Right renal pelvis (tissue), 4 donors: Measurements from ENCODE around the gene APCDD1L. TPM values are rescaled to one million over a fixed set of nuclear protein-coding genes. Genes with fewer than 3 reads are reported as not detected.
"Not testable (repeated sequence)": the region's sequence is repeated elsewhere in the genome, so short reads cannot be mapped to it uniquely, and the experiment has no call there.

Experiments
- DNase-seq, 4 donors: peaks; one replicate each; pipeline ENCODE4 v3.0.0-alpha.2; 2013; ENCODE audit warnings: low read depth in 4 of 4, low spot score in 3 of 4, missing footprints in 1 of 4
- polyA plus RNA-seq, 4 donors: library from polyadenylated mRNA; unstranded; fragments of 120-200 nt; gene quantifications; one replicate each; pipeline ENCODE4 v1.2.1, GENCODE V29; 2013; ENCODE audit not compliant: insufficient read length in 4 of 4

Gene APCDD1L
- polyA plus RNA-seq, 4 donors = 10.2 to 16.4 (median 14.0) TPM

GRCh38 chr20:58446960-58447265 lies 68.3 kb downstream of the APCDD1L start:
- no peak for DNase-seq

- no peak for DNase-seq
Measured at GRCh38 chr20:58446264-58446959, 68.8 kb downstream of the APCDD1L start.

GRCh38 chr20:58444746-58445255 lies 70.4 kb downstream of the APCDD1L start:
- no peak for DNase-seq

GRCh38 chr20:58441723-58442122 lies 73.5 kb downstream of the APCDD1L start:
- DNase-seq = no peak

GRCh38 chr20:58440021-58440767 lies 75.0 kb downstream of the APCDD1L start:
- no peak for DNase-seq

GRCh38 chr20:58438970-58439808 lies 76.0 kb downstream of the APCDD1L start:
- no peak for DNase-seq

- DNase-seq = no peak
Measured at GRCh38 chr20:58436868-58437645, 78.1 kb downstream of the APCDD1L start.

- no peak for DNase-seq
Measured at GRCh38 chr20:58435237-58435636, 80.0 kb downstream of the APCDD1L start.

GRCh38 chr20:58434326-58434725 lies 80.9 kb downstream of the APCDD1L start:
- DNase-seq = no peak

- no peak for DNase-seq
Measured at GRCh38 chr20:58433759-58434158, 81.4 kb downstream of the APCDD1L start.

- DNase-seq = no peak
Measured at GRCh38 chr20:58433029-58433647, 82.1 kb downstream of the APCDD1L start.

- no peak for DNase-seq
Measured at GRCh38 chr20:58432186-58432954, 82.8 kb downstream of the APCDD1L start.

- DNase-seq = no peak
Measured at GRCh38 chr20:58431134-58431533, 84.1 kb downstream of the APCDD1L start.

GRCh38 chr20:58429303-58429702 lies 85.9 kb downstream of the APCDD1L start:
- no peak for DNase-seq

- DNase-seq = no peak
Measured at GRCh38 chr20:58428364-58428763, 86.8 kb downstream of the APCDD1L start.

- DNase-seq = not testable (repeated sequence)
Measured at GRCh38 chr20:58427571-58427970, 87.6 kb downstream of the APCDD1L start.

GRCh38 chr20:58424218-58424969 lies 90.8 kb downstream of the APCDD1L start:
- no peak for DNase-seq

GRCh38 chr20:58421497-58421850 lies 93.7 kb downstream of the APCDD1L start:
- no peak for DNase-seq
